HEK293 (cell line): ENCODE data around the gene PYGM.

ENCODE experiments used
- CTCF ChIP-seq: fragments of 450-650 bp; formaldehyde crosslinking; IDR thresholded peaks from 2 replicates; pipeline ENCODE4 v1.5.1; 2016; ENCODE audit warnings: missing biosample characterization, missing genetic modification characterization
- EGR2 ChIP-seq: fragments of 450-650 bp; formaldehyde crosslinking; IDR thresholded peaks from 2 replicates; pipeline ENCODE4 v1.5.1; 2016; ENCODE audit warnings: low read depth, missing biosample characterization, missing genetic modification characterization
- ZNF18 ChIP-seq: fragments of 450-650 bp; formaldehyde crosslinking; IDR thresholded peaks from 2 replicates; pipeline ENCODE4 v1.5.1; 2016; ENCODE audit warnings: missing biosample characterization, missing genetic modification characterization
- ZNF302 ChIP-seq: fragments of 450-650 bp; formaldehyde crosslinking; IDR thresholded peaks from 2 replicates; pipeline ENCODE4 v1.5.1; 2016; ENCODE audit warnings: missing biosample characterization, missing genetic modification characterization, low read depth
- ZNF518A ChIP-seq: fragments of 450-650 bp; formaldehyde crosslinking; conservative IDR thresholded peaks from 2 replicates; pipeline ENCODE4 v1.5.1; 2016; ENCODE audit warnings: low read depth, missing biosample characterization, missing genetic modification characterization
- ZNF623 ChIP-seq: fragments of 450-650 bp; formaldehyde crosslinking; IDR thresholded peaks from 2 replicates; pipeline ENCODE4 v1.5.1; 2016; ENCODE audit warnings: missing biosample characterization, missing genetic modification characterization
- ZNF747 ChIP-seq: fragments of 450-650 bp; formaldehyde crosslinking; IDR thresholded peaks from 2 replicates; pipeline ENCODE4 v1.5.1; 2016; ENCODE audit warnings: missing biosample characterization, missing genetic modification characterization

GRCh38 chr11:64796757-64797541 lies 37.2 kb upstream of the PYGM start:
- TF ChIP-seq CTCF (tag by site-specific recombination) = no peak
- no peak for TF ChIP-seq ZNF18
- no peak for TF ChIP-seq ZNF518A
- TF ChIP-seq EGR2 (tag by site-specific recombination) = 0 out of 2 replicates have a peak, but pooled peaks have one; percentile 22
- TF ChIP-seq ZNF623 (tag by site-specific recombination) = no peak
- no peak for TF ChIP-seq ZNF747 (tag by site-specific recombination)
- no peak for TF ChIP-seq ZNF302 (tag by site-specific recombination)
